CD14-positive monocyte (primary cell): ENCODE measurements around the gene FOXO3. TPM values are rescaled to one million over a fixed set of nuclear protein-coding genes. Genes with fewer than 3 reads are reported as not detected.
A peak's percentile ranks its signal among the peaks of the same experiment; 100 is the strongest.

Experiments used
- DNase-seq, 3 donors: peaks; one replicate each; pipeline ENCODE4 v3.0.0-alpha.2; 2011 to 2022
- H2AFZ ChIP-seq: 2 replicates; pipeline ENCODE4 v1.6.0; 2012; ENCODE audit warnings: mild to moderate bottlenecking, low read depth, low read length, inconsistent platforms; ENCODE audit not compliant: insufficient read depth, poor library complexity, severe bottlenecking
- H3K27ac ChIP-seq, 2 donors: 1 replicate in 1 of 2; 2 replicates in 1 of 2; pipeline ENCODE4 v1.5.1; 2012 to 2013; ENCODE audit warnings: low read length in 2 of 2, control low read depth in 1 of 2, inconsistent platforms in 1 of 2, low read depth in 1 of 2, mild to moderate bottlenecking in 1 of 2
- H3K27me3 ChIP-seq, 2 donors: one replicate each; pipeline versions ENCODE4 v1.6.0 to v1.6.1; 2011 to 2013; ENCODE audit warnings: low read length in 2 of 2; ENCODE audit not compliant: control insufficient read depth in 2 of 2, insufficient read depth in 2 of 2
- H3K36me3 ChIP-seq, 2 donors: replicated peaks in 1 of 2; 1 replicate in 1 of 2; 2 replicates in 1 of 2; pipeline versions ENCODE4 v1.5.1 to v1.6.1; 2012 to 2013; ENCODE audit warnings: low read length in 2 of 2, control low read depth in 1 of 2, inconsistent platforms in 1 of 2, mild to moderate bottlenecking in 1 of 2; ENCODE audit not compliant: insufficient read depth in 2 of 2, control insufficient read depth in 1 of 2
- H3K4me1 ChIP-seq, 2 donors: 1 replicate in 1 of 2; 2 replicates in 1 of 2; pipeline versions ENCODE4 v1.5.1 to v1.6.1; 2012 to 2013; ENCODE audit warnings: low read length in 2 of 2, control low read depth in 1 of 2, inconsistent platforms in 1 of 2, mild to moderate bottlenecking in 1 of 2, moderate library complexity in 1 of 2; ENCODE audit not compliant: insufficient read depth in 2 of 2, control insufficient read depth in 1 of 2
- H3K4me2 ChIP-seq: replicated peaks from 2 replicates; pipeline ENCODE3; 2012; ENCODE audit warnings: low read length, moderate library complexity, mild to moderate bottlenecking; ENCODE audit not compliant: poor library complexity, severe bottlenecking; ENCODE audit errors: extremely low read depth
- H3K4me3 ChIP-seq, 3 experiments: fragments of 200-600 bp in 1 of 3; sonication (generic) in 1 of 3; replicated peaks in 1 of 3; 1 replicate in 2 of 3; 2 replicates in 1 of 3; pipeline ENCODE4 v1.5.1; 2011 to 2013; ENCODE audit warnings: low read length in 3 of 3, mild to moderate bottlenecking in 3 of 3, control low read depth in 2 of 3, low read depth in 2 of 3, inconsistent platforms in 1 of 3, moderate library complexity in 1 of 3
- H3K79me2 ChIP-seq: 2 replicates; pipeline ENCODE4 v1.6.0; 2012; ENCODE audit warnings: mild to moderate bottlenecking, control low read depth, inconsistent platforms, low read length, moderate library complexity; ENCODE audit not compliant: insufficient read depth
- H3K9ac ChIP-seq: 2 replicates; pipeline ENCODE4 v1.6.0; 2017; ENCODE audit warnings: low read length, mild to moderate bottlenecking; ENCODE audit not compliant: insufficient read depth, poor library complexity, severe bottlenecking
- H3K9me3 ChIP-seq, 2 donors: replicated peaks in 1 of 2; 1 replicate in 1 of 2; 2 replicates in 1 of 2; pipeline versions ENCODE4 v1.5.1 to v1.6.1; 2012 to 2013; ENCODE audit warnings: low read length in 2 of 2, control low read depth in 1 of 2; ENCODE audit not compliant: control insufficient read depth in 1 of 2, insufficient read depth in 1 of 2
- H4K20me1 ChIP-seq: 2 replicates; pipeline ENCODE4 v1.6.0; 2012; ENCODE audit warnings: mild to moderate bottlenecking, low read length, control low read depth, moderate library complexity; ENCODE audit not compliant: insufficient read depth
- H3K27ac Mint-ChIP-seq, 7 donors: one replicate each; pipeline ENCODE4 v1.8.0; 2020; ENCODE audit warnings: mild to moderate bottlenecking in 7 of 7, mixed read lengths in 7 of 7, moderate library complexity in 6 of 7, inconsistent platforms in 2 of 7
- H3K27me3 Mint-ChIP-seq, 3 donors: one replicate each; pipeline ENCODE4 v1.8.0; 2021 to 2022; ENCODE audit warnings: low read depth in 3 of 3, mild to moderate bottlenecking in 3 of 3, mixed read lengths in 3 of 3, moderate library complexity in 3 of 3, inconsistent platforms in 1 of 3
- H3K36me3 Mint-ChIP-seq, 2 donors: one replicate each; pipeline ENCODE4 v1.8.0; 2020; ENCODE audit warnings: mixed read lengths in 2 of 2, inconsistent platforms in 1 of 2, mild to moderate bottlenecking in 1 of 2
- H3K4me1 Mint-ChIP-seq: one replicate; pipeline ENCODE4 v1.8.0; 2020; ENCODE audit warnings: mild to moderate bottlenecking, mixed read lengths
- H3K4me3 Mint-ChIP-seq, 2 donors: one replicate each; pipeline ENCODE4 v1.8.0; 2020; ENCODE audit warnings: mild to moderate bottlenecking in 2 of 2, mixed read lengths in 2 of 2, moderate library complexity in 1 of 2
- H3K9me3 Mint-ChIP-seq, 7 donors: one replicate each; pipeline ENCODE4 v1.8.0; 2020 to 2022; ENCODE audit warnings: mixed read lengths in 7 of 7, mild to moderate bottlenecking in 6 of 7, moderate library complexity in 6 of 7, inconsistent platforms in 2 of 7
- WGBS: methylation state at CpG from one replicate; pipeline ENCODE4 v1.1.5; 2013; ENCODE audit warnings: missing lambda C conversion rate; ENCODE audit not compliant: insufficient coverage; 5-methylcytosine and 5-hydroxymethylcytosine counted together
- intact Hi-C, 2 donors: fragments of 100-400 bp; cut with micrococcal nuclease; formaldehyde crosslinking; loops; one replicate each; pipeline versions ENCODE4 v1.15.0 to v1.15.1; 2023
- polyA plus RNA-seq, 3 donors: library from polyadenylated mRNA; depleted of rRNA in 1 of 3; unstranded in 2 of 3; stranded (reverse) in 1 of 3; fragments of 300-500 nt in 2 of 3; fragments of >200 nt in 1 of 3; fragmentation: Illumina TruSeq in 2 of 3; gene quantifications; 1 replicate in 2 of 3; 2 replicates in 1 of 3; pipeline ENCODE4 v1.2.3, GENCODE V29; 2012 to 2021
- TF ChIP-seq, protein P1 (sequence below): fragments of 200-600 bp; IDR thresholded peaks from one replicate; pipeline ENCODE4 v1.8.0; 2022; ENCODE audit warnings: antibody characterized with exemption, mild to moderate bottlenecking

The FOXO3 gene
- polyA plus RNA-seq, 3 donors, result 15.4 to 23.2 (median 17.5) TPM

DNA sequence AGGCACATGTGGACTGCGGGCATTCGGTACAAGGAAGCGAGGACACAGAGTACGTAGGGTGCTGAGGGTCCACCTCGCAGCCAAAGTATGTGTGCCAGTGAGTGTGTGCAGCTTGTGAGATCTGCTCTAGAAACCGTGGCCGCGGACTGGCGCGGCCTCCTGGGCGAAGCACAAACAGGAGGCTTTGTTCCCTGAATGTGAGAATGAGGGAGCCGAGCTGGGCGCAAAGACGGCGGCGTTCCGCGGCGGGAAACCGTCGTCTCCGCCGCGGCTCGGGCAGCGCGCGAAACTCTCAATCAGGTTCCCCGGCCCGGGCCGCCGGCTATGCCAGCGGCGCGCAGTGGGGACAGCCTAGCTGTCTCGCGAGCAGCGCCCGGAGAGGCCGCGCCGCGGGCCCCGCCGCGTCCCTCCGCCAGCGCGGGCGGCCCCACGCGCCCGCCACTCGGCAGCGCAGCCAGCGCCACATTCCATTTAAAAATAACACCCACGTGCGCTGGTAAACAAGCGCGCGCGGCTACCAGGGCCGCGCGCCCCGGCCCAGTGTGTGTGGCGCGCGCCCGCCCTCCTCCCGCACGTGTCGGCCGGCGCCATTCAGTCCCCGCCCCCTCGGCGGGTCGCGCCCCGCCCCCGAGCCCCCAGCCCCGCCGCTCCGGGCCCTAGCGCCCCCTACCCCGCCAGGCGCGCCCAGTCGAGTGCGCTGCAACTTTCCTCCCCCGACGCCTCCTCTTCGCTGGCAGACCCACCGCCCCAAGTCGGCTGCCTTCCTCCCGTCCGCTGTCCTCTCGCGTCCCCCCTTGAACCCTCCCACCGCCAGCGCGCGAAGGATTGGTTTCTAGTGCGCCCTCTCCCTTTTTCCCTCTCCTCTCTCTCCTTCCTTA, 3.0 kb upstream of the FOXO3 start:
- H3K9ac ChIP-seq, result peak overlapping the region; percentile 93
- H3K4me2 ChIP-seq, result peak overlapping the region; percentile 99
- peak overlapping the region; percentile 97 for H3K27ac ChIP-seq
- H3K9me3 ChIP-seq, result no peaks in the 10 kb centered on the region
- H3K36me3 Mint-ChIP-seq, result peaks cover 5 to 9% of the 10 kb centered on the region in 2 donors
- peak overlapping the region; percentile 69 to 100 (median 76) for H3K4me3 ChIP-seq
- H3K27me3 ChIP-seq, result no peaks in the 10 kb centered on the region
- peaks cover 0 to 2% (median 0%) of the 10 kb centered on the region in 7 donors for H3K9me3 Mint-ChIP-seq
- no peaks in the 10 kb centered on the region for H3K36me3 ChIP-seq
- H3K4me1 Mint-ChIP-seq, result peaks cover 24% of the 10 kb centered on the region
- intact Hi-C loops, result loop anchor here (2.0 to 5.0 kb wide), 5 partner anchors 35 to 825 kb away; partner anchors contain the start of genes CD164 (in 2 of the 2) and SESN1 (in 1 of the 2)
- H3K79me2 ChIP-seq, result peaks cover 20% of the 10 kb centered on the region
- H2AFZ ChIP-seq, result peak overlapping the region; percentile 87
- TF ChIP-seq, protein P1, sequence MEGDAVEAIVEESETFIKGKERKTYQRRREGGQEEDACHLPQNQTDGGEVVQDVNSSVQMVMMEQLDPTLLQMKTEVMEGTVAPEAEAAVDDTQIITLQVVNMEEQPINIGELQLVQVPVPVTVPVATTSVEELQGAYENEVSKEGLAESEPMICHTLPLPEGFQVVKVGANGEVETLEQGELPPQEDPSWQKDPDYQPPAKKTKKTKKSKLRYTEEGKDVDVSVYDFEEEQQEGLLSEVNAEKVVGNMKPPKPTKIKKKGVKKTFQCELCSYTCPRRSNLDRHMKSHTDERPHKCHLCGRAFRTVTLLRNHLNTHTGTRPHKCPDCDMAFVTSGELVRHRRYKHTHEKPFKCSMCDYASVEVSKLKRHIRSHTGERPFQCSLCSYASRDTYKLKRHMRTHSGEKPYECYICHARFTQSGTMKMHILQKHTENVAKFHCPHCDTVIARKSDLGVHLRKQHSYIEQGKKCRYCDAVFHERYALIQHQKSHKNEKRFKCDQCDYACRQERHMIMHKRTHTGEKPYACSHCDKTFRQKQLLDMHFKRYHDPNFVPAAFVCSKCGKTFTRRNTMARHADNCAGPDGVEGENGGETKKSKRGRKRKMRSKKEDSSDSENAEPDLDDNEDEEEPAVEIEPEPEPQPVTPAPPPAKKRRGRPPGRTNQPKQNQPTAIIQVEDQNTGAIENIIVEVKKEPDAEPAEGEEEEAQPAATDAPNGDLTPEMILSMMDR, result no peak
- peak; percentile 75 to 81 (median 81) for DNase-seq
- peaks cover 20% of the 10 kb centered on the region for H4K20me1 ChIP-seq
- peak overlapping the region; percentile 95 to 98 (median 97) for H3K27ac Mint-ChIP-seq
- peaks cover 14 to 24% of the 10 kb centered on the region in 2 donors for H3K4me1 ChIP-seq
- H3K4me3 Mint-ChIP-seq, result peak overlapping the region; percentile 90 to 95
- peaks cover 3 to 8% (median 6%) of the 10 kb centered on the region in 3 donors for H3K27me3 Mint-ChIP-seq
- under 1% methylated on average over 91 of the region's 105 CpGs for WGBS

DNA sequence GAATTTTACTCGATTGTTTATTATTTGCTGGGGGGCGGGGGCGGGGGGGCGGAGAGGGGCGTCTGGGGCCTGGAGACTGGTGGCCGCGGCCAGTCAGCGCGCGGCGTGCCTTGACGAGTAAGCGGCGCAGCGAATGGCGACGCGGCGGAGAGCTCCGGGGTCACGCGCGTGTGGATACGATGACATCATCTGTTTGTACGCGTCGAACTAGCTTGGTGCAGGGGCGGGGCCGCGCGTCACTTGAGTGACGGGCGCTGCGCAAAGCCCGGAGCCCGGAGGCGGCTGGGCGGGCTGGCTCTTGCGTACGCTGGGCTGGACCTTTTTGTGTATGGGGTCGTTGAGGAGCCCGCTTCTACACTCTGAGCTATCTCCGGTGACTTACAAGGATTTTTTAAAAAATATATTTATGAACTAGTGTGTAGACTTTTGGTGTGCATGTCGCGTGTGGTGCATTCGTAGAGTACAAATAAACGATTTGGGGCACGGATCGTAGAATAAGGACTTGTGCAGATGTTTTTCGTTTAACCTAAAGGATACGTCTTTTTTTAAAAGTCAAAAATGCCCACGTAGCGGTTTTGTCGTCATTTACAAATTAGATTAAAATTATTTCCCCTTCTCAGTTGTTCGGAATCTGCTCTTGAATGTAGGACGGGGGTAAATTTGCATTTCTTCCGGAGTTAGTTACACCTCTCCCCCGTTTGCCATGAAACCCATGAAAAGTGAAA, 2.2 kb upstream of the FOXO3 start:
- peak overlapping the region; percentile 99 for H3K4me2 ChIP-seq
- 0% methylated on average over 36 of the region's 58 CpGs for WGBS
- H3K4me1 Mint-ChIP-seq, result peaks cover 23% of the 10 kb centered on the region

More for the DNA sequence above, 2.2 kb upstream of the FOXO3 start:
- TF ChIP-seq, protein P1, result no peak
- H3K9me3 Mint-ChIP-seq, result peaks cover 0 to 2% (median 0%) of the 10 kb centered on the region in 7 donors
- peak; percentile 98 to 99 (median 99) for DNase-seq
- Histone ChIP-seq H3K27ac (peak overlapping the region; percentile 97), H3K9me3 (no peaks in the 10 kb centered on the region), H3K27me3 (no peaks in the 10 kb centered on the region), H3K4me1 (peaks cover 21 to 32% of the 10 kb centered on the region in 2 donors), H3K36me3 (no peaks in the 10 kb centered on the region), H3K79me2 (peaks cover 28% of the 10 kb centered on the region), H4K20me1 (peaks cover 28% of the 10 kb centered on the region), H2AFZ (peak overlapping the region; percentile 71), H3K9ac (peak overlapping the region; percentile 93), H3K4me3 (peak overlapping the region; percentile 69 to 100 (median 98))
- peaks cover 11 to 14% of the 10 kb centered on the region in 2 donors for H3K36me3 Mint-ChIP-seq
- peaks cover 3 to 8% (median 6%) of the 10 kb centered on the region in 3 donors for H3K27me3 Mint-ChIP-seq
- peak overlapping the region; percentile 95 to 98 (median 97) for H3K27ac Mint-ChIP-seq
- peak overlapping the region; percentile 90 to 95 for H3K4me3 Mint-ChIP-seq
- intact Hi-C loops, result loop anchor here (2.0 to 5.0 kb wide), 5 partner anchors 34 to 824 kb away; partner anchors contain the start of genes CD164 (in 2 of the 2) and SESN1 (in 1 of the 2)
